GM12891 (cell line): ENCODE measurements around the gene BFSP1. TPM values are rescaled to one million over a fixed set of nuclear protein-coding genes. Genes with fewer than 3 reads are reported as not detected.

Source experiments
- DNase-seq: peaks from one replicate; pipeline ENCODE4 v3.0.0; 2011; ENCODE audit warnings: low spot score; ENCODE audit not compliant: insufficient read length
- FAIRE-seq: peaks from 2 replicates; lab custom pipeline; 2011; peaks lifted over from hg19 to GRCh38; lab: Jason Lieb, UNC
- PAX5 ChIP-seq: IDR thresholded peaks from 2 replicates; pipeline ENCODE4 v1.6.1; 2011; ENCODE audit warnings: low read length, moderate library complexity, mild to moderate bottlenecking; ENCODE audit not compliant: insufficient read depth, severe bottlenecking
- POLR2A ChIP-seq: IDR thresholded peaks from 2 replicates; pipeline ENCODE4 v1.6.1; 2011; ENCODE audit warnings: low read depth, low read length, control low read depth
- POLR2AphosphoS5 ChIP-seq: IDR thresholded peaks from 2 replicates; pipeline ENCODE4 v1.6.1; 2011; ENCODE audit warnings: low read depth, low read length, control low read depth
- POU2F2 ChIP-seq: IDR thresholded peaks from 2 replicates; pipeline ENCODE4 v1.6.1; 2011; ENCODE audit warnings: low read depth, mild to moderate bottlenecking, control low read depth, low read length, moderate library complexity
- SPI1 ChIP-seq: IDR thresholded peaks from 2 replicates; pipeline ENCODE4 v1.6.1; 2011; ENCODE audit warnings: low read depth, low read length, control low read depth
- TAF1 ChIP-seq: IDR thresholded peaks from 2 replicates; pipeline ENCODE4 v1.6.1; 2011; ENCODE audit warnings: low read depth, low read length, control low read depth
- polyA plus RNA-seq: library from polyadenylated mRNA; unstranded; fragments of >200 nt; gene quantifications from one replicate; pipeline ENCODE4 v1.2.1, GENCODE V29; 2012; ENCODE audit warnings: low read depth, missing spikeins, inconsistent platforms; ENCODE audit not compliant: missing spikeins

The BFSP1 gene
- 0.06 TPM for polyA plus RNA-seq

GRCh38 chr20:17530716-17531664, at the start of gene BFSP1:
Gene BFSP1 (minus strand): TSS chr20:17531379. CDS start chr20:17531329, 50 bp downstream.
- TF ChIP-seq PAX5 (no peak), TAF1 (no peak), POLR2AphosphoS5 (no peak), SPI1 (no peak), POU2F2 (no peak), POLR2A (no peak)
- DNase-seq (peak; percentile 43), FAIRE-seq (peak; percentile 71)

- TF ChIP-seq PAX5 (no peak), POLR2A (no peak), SPI1 (no peak), POLR2AphosphoS5 (no peak), POU2F2 (no peak), TAF1 (no peak)
- FAIRE-seq (no peak), DNase-seq (no peak)
Measured at GRCh38 chr20:17580895-17581294, 49.7 kb upstream of the BFSP1 start.

- TF ChIP-seq PAX5, result no peak
- TF ChIP-seq POU2F2, result no peak
- no peak for TF ChIP-seq POLR2AphosphoS5
- TF ChIP-seq POLR2A, result no peak
- no peak for TF ChIP-seq SPI1
- no peak for TF ChIP-seq TAF1
- FAIRE-seq, result no peak
- no peak for DNase-seq
Measured at GRCh38 chr20:17579369-17580039, 48.3 kb upstream of the BFSP1 start.

GRCh38 chr20:17576215-17576614, 45.0 kb upstream of the BFSP1 start:
- TF ChIP-seq POLR2AphosphoS5 (no peak), SPI1 (no peak), PAX5 (no peak), POU2F2 (no peak), POLR2A (no peak), TAF1 (no peak)
- FAIRE-seq (no peak), DNase-seq (no peak)

- FAIRE-seq, result no peak
- TF ChIP-seq POU2F2 (no peak), TAF1 (no peak), SPI1 (no peak), POLR2A (no peak), POLR2AphosphoS5 (no peak), PAX5 (no peak)
- no peak for DNase-seq
Measured at GRCh38 chr20:17573463-17573862, 42.3 kb upstream of the BFSP1 start.

GRCh38 chr20:17572034-17572638, 41.0 kb upstream of the BFSP1 start:
- TF ChIP-seq SPI1, result 0 out of 2 replicates have a peak, but pooled peaks have one; percentile 12
- no peak for TF ChIP-seq POLR2A
- no peak for FAIRE-seq
- DNase-seq, result no peak

GRCh38 chr20:17571153-17571527, 40.0 kb upstream of the BFSP1 start:
- DNase-seq (peak; percentile 37), FAIRE-seq (peak; percentile 13)

GRCh38 chr20:17570347-17571152, 39.4 kb upstream of the BFSP1 start:
- FAIRE-seq (peak; percentile 23), DNase-seq (peak; percentile 30)
- TF ChIP-seq POU2F2 (no peak), TAF1 (no peak), PAX5 (no peak), SPI1 (no peak), POLR2AphosphoS5 (no peak), POLR2A (no peak)

More at GRCh38 chr20:17571153-17571527, 40.0 kb upstream of the BFSP1 start:
- no peak for TF ChIP-seq POU2F2

GRCh38 chr20:17569616-17570346, 38.6 kb upstream of the BFSP1 start, which contains the start of gene DSTN:
Gene DSTN (plus strand): TSS chr20:17570075. CDS start chr20:17570209, 134 bp downstream.
- DNase-seq (peak; percentile 86), FAIRE-seq (peak; percentile 98)
- no peak for TF ChIP-seq POLR2A
- TF ChIP-seq PAX5, result peak; percentile 75
